ENCODE data around the gene TSFM.

TSFM gene

DNA sequence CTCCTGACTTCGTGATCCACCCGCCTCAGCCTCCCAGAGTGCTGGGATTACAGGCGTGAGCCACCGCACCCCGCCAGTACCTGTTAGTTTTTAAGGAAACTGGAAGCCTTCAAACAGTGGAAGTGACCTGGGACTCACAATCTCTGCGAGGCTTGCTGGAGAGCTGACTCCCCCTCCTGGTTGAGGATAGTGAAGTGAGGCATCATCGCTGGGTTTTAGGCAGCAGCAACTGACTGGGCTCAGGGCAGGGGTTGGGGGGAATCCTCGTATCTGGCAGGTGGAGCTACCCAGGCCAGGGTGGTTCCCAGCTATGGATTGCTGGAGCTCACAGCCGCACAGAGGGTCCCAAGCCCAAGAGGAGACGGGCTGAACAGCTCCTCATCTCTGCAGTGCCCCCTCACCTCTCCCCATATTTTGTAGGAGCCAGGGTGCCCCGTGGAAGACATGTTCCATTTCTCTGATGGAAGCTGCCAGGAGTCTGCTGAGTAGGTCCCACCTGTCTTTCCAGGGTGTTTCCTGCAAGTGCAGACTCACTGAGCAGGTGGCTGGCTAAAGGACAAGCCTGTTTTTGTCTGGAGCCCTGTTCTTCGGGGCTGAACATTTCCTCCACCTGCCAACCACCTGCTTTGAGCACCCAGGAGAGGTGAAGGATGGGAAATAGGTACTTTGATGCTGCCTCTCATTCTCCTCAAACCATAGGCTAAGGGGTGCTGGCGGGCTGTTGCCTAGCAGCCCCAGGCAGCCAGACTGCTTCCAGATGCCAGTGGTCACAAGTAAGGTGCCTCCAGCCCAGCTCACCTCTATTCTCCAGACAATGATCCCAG is 32.8 kb downstream of the TSFM start:
- TF ChIP-seq GABPA (IDR thresholded peaks at IDR 0.05; ENCODE audit: low read depth) (no peak), POLR2AphosphoS5 (IDR thresholded peaks at IDR 0.05; ENCODE audit: low read depth) (no peak), SPI1 (IDR thresholded peaks at IDR 0.05; ENCODE audit: borderline replicate concordance, low read depth) (no peak)
- TF ChIP-seq, protein P1, sequence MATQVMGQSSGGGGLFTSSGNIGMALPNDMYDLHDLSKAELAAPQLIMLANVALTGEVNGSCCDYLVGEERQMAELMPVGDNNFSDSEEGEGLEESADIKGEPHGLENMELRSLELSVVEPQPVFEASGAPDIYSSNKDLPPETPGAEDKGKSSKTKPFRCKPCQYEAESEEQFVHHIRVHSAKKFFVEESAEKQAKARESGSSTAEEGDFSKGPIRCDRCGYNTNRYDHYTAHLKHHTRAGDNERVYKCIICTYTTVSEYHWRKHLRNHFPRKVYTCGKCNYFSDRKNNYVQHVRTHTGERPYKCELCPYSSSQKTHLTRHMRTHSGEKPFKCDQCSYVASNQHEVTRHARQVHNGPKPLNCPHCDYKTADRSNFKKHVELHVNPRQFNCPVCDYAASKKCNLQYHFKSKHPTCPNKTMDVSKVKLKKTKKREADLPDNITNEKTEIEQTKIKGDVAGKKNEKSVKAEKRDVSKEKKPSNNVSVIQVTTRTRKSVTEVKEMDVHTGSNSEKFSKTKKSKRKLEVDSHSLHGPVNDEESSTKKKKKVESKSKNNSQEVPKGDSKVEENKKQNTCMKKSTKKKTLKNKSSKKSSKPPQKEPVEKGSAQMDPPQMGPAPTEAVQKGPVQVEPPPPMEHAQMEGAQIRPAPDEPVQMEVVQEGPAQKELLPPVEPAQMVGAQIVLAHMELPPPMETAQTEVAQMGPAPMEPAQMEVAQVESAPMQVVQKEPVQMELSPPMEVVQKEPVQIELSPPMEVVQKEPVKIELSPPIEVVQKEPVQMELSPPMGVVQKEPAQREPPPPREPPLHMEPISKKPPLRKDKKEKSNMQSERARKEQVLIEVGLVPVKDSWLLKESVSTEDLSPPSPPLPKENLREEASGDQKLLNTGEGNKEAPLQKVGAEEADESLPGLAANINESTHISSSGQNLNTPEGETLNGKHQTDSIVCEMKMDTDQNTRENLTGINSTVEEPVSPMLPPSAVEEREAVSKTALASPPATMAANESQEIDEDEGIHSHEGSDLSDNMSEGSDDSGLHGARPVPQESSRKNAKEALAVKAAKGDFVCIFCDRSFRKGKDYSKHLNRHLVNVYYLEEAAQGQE (IDR thresholded peaks at IDR 0.05; ENCODE audit: insufficient replicate concordance, low read depth) = no peak
- TF ChIP-seq, protein P2, sequence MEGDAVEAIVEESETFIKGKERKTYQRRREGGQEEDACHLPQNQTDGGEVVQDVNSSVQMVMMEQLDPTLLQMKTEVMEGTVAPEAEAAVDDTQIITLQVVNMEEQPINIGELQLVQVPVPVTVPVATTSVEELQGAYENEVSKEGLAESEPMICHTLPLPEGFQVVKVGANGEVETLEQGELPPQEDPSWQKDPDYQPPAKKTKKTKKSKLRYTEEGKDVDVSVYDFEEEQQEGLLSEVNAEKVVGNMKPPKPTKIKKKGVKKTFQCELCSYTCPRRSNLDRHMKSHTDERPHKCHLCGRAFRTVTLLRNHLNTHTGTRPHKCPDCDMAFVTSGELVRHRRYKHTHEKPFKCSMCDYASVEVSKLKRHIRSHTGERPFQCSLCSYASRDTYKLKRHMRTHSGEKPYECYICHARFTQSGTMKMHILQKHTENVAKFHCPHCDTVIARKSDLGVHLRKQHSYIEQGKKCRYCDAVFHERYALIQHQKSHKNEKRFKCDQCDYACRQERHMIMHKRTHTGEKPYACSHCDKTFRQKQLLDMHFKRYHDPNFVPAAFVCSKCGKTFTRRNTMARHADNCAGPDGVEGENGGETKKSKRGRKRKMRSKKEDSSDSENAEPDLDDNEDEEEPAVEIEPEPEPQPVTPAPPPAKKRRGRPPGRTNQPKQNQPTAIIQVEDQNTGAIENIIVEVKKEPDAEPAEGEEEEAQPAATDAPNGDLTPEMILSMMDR (IDR thresholded peaks at IDR 0.05; ENCODE audit: insufficient read depth, low read length) = no peak
- Histone ChIP-seq H3K27ac (replicated peaks) (no peak overlapping the region), H3K4me3 (replicated peaks; ENCODE audit: insufficient read depth, low read length) (no peak overlapping the region), H3K27me3 (ENCODE audit: insufficient read depth, poor library complexity, severe bottlenecking) (no peaks in the 10 kb centered on the region)
- no peak for DNase-seq (ENCODE audit: low read depth in 1 of 2, low spot score in 1 of 2)

GRCh38 chr12:57816001-57816854 is 33.6 kb downstream of the TSFM start:
- TF ChIP-seq GABPA (IDR thresholded peaks at IDR 0.05; ENCODE audit: low read depth) (no peak), SPI1 (IDR thresholded peaks at IDR 0.05; ENCODE audit: borderline replicate concordance, low read depth) (no peak), POLR2AphosphoS5 (IDR thresholded peaks at IDR 0.05; ENCODE audit: low read depth) (no peak)
- TF ChIP-seq, protein P2 (IDR thresholded peaks at IDR 0.05; ENCODE audit: insufficient read depth, low read length) = no peak
- TF ChIP-seq, protein P1 (IDR thresholded peaks at IDR 0.05; ENCODE audit: insufficient replicate concordance, low read depth) = no peak
- no peak for DNase-seq (ENCODE audit: low read depth in 1 of 2, low spot score in 1 of 2)

DNA sequence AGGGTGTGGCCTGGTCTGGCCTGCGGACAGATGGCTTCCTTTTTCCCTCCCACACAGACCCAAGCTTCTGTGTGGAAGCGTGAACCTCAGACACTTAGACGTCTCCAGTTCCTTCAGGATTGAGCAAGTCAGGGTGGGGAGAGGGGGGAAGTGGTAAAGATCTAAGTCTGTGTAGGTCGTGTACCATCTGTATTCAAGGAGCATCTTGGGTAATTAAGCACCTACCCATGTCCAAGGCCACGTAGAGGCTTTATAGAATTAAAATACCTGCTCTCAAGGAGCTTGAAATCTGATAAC is 34.2 kb downstream of the TSFM start:
- Histone ChIP-seq H3K4me3 (replicated peaks; ENCODE audit: insufficient read depth, low read length) (no peak overlapping the region), H3K27ac (replicated peaks) (peak overlapping the region; percentile 33), H3K27me3 (ENCODE audit: insufficient read depth, poor library complexity, severe bottlenecking) (no peaks in the 10 kb centered on the region)
- TF ChIP-seq, protein P2 (IDR thresholded peaks at IDR 0.05; ENCODE audit: insufficient read depth, low read length) = no peak
- TF ChIP-seq POLR2AphosphoS5 (IDR thresholded peaks at IDR 0.05; ENCODE audit: low read depth) (peak; percentile 86), GABPA (IDR thresholded peaks at IDR 0.05; ENCODE audit: low read depth) (peak; percentile 34; the same call in 1 of the 2 replicates), SPI1 (IDR thresholded peaks at IDR 0.05; ENCODE audit: borderline replicate concordance, low read depth) (peak; percentile 98)
- DNase-seq (ENCODE audit: low read depth in 1 of 2, low spot score in 1 of 2) = peak; percentile 95

More at GRCh38 chr12:57816001-57816854, 33.6 kb downstream of the TSFM start:
- H3K27me3 ChIP-seq (ENCODE audit: insufficient read depth, poor library complexity, severe bottlenecking) = no peaks in the 10 kb centered on the region
- peak overlapping the region; percentile 14; the same call in 1 of the 2 replicates for H3K27ac ChIP-seq (replicated peaks)
- H3K4me3 ChIP-seq (replicated peaks; ENCODE audit: insufficient read depth, low read length) = no peak overlapping the region
